RCC 7860 (cell line): Measurements from ENCODE around the gene LTO1.
A peak's percentile ranks its signal among the peaks of the same experiment; 100 is the strongest.

Experiments
- DNase-seq: peaks from one replicate; pipeline ENCODE4 v3.0.0-alpha.2; 2015; ENCODE audit warnings: low spot score
- FAIRE-seq: peaks from 2 replicates; lab custom pipeline; 2012; peaks lifted over from hg19 to GRCh38; lab: Jason Lieb, UNC

The LTO1 gene, protein sequence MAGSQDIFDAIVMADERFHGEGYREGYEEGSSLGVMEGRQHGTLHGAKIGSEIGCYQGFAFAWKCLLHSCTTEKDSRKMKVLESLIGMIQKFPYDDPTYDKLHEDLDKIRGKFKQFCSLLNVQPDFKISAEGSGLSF

DNA sequence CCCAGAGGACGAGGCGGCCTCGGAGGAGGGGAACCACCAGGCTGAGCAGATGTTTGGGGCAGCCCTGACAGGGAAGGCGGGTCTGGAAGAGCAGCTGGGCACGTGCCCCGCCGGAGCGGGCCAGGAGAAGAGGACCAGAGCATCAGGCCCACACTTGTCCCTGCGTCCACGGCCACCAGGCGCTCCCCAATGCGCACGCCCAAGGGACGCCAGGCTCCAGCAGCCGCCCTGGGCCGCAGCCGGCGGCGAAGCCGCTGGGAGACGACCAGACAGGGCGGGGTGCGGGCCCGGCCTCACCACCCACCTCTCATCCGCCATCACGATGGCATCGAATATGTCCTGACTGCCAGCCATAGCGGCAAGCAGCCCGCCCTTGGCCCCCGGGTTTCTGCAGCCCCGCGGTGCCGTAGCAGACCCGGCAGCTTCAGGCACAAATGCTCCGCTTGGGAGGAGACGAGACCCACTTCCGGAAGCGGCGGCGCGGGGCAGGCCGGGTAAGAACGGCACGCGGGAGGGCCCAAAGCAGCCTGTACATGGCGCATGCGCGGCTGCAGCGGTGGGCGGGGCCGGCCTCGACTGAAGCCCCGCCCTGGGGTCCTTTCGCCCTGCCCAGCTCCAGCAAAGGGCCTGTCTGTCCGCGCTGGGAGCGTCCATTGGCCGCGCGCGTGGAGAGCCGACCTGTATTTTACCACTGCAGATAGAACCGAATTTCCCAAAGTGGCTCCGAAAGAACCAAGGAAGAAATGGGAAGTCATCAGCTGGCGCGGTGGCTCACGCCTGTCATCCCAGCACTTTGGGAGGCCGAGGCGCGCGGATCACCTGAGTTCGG lies at the start of gene LTO1:
Gene LTO1 (minus strand): TSS at position 468 of the 829 bp plus-strand sequence. CDS start 114 bp downstream, at position 354.
- FAIRE-seq (no peak), DNase-seq (peak; percentile 84)

DNA sequence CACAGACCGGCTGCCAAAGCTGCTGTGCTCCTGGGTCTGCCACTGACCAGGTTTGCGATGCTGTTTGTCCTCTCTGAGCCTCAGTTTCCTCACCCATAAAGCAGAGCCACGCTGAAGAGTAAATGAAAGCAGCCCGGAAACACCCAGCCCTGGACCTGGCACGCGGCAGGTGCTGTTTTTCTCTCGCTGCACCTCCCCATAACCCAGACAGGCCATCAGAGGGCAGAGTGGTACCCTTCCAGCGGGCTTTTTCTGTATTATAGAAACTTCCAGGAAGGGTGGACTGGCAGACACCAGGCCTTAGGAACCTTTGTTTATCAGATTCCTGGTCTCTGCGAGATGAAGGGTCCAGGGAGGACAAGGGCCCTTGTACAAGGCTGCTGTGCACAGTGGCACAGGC lies 46.6 kb upstream of the LTO1 start:
- DNase-seq = no peak
- FAIRE-seq = no peak

DNA sequence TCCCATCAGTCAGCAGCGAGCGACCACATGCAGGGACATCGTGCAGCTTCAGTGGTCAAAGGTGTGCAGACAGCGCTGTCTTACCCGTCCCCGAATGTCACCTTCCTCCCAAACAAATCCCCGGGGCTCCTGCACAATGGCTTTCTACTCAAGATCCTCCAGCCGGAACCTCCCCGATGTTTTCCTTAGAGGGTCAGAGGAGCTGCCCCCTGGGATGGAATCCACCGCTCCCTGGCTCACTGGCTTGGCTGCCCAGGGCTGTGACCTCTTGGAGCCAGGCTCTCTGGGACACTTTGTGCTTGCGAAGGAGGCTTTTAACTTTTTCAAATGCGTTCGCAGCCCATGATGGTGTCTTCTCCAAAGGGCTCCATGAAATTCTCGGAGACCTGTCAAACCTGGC lies 46.0 kb upstream of the LTO1 start:
- DNase-seq = no peak
- no peak for FAIRE-seq

DNA sequence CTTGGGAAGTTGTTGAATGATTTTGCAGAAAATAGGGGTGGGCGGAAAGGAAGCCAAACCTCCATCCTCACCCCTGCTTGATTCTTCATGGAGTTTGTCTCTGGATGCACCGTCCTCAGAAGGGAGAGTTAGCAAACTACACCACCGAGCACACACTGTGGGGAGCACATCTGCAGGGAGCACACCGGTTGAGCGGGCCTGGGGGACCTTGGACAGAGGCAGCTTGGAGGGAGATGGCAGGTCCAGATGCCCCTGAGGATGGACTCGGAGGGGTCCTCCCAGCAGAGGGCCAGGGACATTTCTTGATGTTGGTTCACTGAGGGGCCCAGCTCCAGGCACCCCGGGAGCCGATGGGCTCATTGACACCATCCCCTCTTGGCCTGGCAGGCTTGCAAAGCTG lies 43.8 kb upstream of the LTO1 start:
- FAIRE-seq (no peak), DNase-seq (no peak)

DNA sequence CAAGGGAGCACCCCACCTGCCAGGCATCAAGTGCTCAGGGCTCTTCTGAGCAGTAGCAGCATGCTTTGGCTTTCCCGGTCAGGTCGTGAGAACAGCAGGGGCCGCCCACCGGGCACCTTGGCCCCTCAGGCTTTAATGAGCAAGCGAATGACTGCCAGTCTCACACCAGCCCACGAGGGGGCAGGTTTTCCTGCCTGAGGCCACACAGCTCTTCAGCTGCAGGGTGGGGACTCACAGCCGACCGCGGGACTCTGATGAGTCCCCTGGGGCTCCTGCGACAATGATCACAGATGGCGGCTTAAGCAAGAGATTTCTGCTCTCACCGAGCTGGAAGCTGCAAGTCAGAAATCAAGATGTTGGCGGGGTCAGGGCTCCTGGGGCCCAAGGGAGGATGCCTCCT lies 43.0 kb upstream of the LTO1 start:
- DNase-seq (peak; percentile 16), FAIRE-seq (no peak)

DNA sequence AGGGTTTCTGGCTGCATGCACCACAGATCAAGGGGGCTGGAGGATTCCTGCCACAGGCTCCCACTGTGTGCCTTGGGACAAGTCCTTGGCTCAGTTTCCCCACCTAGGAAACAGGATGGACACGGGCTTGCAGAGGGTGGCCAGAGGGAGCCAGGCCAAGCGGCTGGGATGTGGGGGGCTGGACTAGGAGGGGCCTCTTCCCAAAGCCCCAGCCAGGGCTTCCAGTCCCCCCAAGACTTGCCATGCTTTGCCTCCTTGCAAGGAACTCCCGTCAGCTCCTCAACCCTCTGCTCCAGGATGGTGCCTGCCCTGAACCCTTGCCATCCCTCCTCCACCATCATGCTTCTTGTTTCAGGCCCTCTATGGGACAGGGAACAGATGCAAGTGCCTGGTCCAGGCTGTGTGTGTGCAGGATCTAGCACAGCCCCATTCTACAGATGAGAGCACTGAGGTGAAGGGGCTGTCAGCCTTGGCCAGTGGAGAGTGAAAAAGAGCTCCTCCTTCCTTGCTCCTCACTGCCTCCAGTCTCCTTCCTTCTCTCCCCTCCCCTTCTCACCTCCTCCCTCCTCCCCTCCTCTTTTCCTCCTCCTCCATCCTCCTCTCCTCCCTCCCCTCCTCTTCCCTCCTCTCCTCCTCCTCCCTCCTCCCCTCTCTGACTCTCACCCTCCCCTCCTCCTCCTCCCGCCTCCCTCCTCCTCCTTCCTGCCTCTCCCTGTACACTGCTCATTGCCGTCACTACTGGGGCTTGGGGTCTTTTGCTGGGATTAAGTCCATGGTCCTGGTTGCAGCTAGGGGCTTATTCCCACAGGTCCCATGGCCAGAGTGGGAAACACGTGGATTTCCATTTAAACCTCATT lies 42.0 kb upstream of the LTO1 start:
- no peak for DNase-seq
- FAIRE-seq = no peak

DNA sequence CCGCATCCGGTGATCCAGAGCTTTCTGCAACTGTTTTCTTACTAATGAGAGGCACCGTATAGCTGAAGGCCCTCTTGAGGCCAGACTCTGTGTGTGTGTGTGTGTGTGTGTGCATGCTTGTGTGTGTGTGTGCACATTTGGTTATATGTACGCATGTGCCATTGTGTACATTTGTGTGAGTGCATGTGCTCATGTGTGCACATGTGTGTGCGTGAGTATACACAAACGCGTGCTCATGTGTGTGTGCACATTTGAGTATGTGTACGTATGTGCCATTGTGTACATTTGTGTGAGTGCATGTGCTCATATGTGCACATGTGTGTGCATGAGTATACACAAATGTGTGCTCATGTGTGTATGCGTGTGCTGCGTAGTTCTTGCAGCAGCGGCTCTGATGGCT lies 40.9 kb upstream of the LTO1 start:
- DNase-seq (no peak), FAIRE-seq (no peak)

DNA sequence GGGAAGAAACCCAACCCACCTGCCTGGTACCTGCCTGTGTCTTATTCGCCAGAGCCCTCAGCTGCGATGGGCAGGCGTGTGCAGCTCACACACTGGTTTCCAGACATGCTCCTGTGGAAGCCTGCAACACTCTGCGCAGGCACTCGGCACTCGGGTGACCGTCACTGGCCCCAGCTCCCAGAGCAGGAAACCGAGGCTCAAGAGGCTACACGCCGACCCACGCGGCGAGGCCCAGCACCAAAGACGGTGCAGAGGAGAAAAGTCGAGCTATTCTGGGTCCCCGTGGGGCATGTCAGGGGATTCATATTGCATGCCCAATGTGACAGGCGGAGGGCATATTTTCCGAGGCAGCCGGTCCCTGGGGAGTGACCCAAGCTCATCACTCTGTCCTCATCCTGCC lies 40.3 kb upstream of the LTO1 start:
- DNase-seq (no peak), FAIRE-seq (no peak)

DNA sequence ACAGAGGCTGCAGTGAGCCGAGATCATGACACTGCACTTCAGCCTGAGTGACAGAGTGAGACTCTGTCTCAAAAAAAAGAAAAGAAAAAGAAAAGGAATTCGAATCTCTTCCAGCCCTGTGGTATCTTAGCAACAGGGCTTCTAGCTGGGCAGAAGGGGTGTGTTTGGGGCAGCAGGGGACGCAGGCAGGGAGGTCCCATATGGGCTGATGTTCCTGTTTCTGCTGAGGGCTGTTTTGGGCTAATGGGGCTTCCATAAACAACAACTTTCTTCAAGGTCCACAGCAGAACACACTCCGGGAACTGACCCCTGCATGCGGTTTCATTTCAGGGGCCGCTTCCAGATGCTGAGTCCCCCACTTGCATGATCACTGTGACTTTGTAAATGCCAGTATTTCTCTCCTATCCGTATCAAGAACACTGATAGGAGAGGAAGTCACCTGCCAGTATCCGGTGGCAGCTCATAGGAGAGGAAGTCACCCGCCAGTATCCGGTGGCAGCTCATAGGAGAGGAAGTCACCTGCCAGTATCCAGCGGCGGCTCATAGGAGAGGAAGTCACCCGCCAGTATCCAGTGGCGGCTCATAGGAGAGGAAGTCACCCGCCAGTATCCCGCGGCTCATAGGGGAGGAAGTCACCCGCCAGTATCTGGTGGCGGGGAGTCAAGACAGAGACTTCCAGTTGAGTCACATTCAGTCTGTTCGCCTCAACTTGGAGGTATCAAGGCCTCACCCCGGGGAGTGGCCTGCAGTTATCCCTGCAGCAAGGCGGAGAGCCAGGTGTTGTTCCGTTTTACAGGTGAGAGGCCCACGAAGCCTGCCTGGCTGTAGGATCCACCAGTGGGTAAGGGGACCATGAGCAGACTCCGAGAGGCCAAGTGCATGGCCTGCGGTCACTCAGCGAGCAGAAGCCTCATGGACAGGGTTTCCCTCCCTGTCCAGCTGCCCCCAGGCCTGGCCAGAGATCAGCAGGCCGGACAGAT lies 37.0 kb upstream of the LTO1 start:
- DNase-seq = no peak
- no peak for FAIRE-seq

DNA sequence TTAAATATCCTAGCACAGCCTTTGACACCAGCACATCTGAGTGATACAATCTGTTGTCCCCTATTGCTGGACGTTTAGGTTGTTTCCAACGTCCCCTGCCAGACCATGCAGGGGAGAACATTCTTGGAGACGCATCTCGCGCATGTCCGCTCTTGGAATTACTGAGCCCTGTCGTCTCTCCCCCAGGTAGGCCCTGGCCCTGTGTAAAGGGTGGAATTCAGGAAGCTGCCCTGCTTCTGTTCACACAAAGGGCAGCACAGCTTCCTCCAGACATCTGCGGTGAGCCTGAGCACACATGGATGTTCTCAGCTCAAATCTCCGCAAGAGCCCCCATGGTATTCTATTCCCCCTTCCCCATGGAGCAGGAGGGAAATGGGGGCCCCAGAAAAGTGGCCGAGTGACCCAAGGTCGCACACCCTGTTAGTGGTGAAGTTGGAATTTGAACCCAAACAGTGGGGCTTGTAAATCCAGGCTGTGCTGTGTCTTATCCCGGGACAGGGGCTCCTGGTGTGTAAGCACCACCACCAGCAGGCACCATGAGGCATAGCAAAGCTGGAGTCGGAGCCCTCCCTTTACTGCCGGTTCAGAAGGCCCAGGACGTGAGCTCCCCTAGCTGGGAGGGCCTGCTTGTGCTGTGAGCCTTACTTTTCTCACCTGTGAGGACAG lies 33.7 kb upstream of the LTO1 start:
- DNase-seq (no peak), FAIRE-seq (no peak)

DNA sequence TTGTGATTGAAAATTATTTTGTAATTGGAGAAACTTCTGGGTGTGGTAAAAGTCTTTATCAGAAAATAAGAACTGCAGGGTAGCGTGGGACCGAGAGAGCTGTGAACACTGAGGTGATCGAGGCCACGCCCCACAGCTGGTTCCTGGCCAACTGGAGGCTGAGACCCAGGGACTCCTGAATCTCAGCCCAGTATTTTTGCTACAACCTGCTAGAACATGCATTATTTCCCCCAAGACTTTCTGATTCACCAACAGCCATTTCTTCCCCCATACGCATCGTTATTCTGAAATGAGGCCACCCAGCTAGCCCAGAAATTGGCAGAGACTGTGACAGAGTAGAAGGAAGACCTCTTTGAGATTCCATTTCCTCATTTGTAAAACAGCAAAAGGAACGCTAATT lies 32.0 kb upstream of the LTO1 start:
- FAIRE-seq (no peak), DNase-seq (no peak)

DNA sequence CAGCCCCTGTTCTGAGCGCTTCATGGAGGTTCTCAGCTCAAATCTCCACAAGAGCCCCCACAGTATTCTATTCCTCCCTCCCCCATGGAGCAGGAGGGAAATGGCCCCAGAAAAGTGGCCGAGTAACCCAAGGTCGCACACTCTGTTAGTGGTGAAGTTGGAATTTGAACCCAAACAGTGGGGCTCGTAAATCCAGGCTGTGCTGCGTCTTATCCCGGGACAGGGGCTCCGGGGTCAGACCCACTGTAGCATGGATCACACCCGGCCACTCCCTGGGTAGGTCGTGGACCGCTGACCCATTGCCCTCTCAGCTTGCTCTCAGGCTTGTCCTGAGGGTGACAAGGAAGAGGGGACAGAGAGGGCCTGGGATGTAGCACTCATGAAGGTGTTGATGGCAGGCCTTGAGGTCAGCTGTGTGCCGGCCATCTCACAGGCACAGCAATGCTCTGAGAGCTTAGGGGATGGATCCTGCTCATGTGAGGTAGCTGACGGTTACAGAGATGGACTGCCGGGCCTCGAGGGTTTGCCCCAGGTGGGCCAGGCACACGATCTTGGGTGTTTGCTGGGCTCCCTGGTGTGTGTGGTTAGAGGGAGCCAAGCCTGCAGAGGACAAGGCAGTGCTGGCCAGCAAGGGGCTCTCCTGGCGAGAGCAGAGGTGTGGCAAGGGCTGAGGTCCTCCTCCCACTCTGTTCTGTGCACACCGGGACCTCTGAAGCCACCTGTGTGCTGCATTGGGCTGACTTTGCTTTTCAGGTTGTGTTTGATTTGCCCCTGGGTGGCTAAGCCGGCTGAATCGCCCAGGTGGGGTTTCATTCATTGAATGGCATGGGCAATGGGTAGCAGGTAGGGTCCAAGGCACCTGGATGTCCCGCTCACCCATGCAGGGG lies 31.0 kb upstream of the LTO1 start:
- FAIRE-seq (no peak), DNase-seq (no peak)

DNA sequence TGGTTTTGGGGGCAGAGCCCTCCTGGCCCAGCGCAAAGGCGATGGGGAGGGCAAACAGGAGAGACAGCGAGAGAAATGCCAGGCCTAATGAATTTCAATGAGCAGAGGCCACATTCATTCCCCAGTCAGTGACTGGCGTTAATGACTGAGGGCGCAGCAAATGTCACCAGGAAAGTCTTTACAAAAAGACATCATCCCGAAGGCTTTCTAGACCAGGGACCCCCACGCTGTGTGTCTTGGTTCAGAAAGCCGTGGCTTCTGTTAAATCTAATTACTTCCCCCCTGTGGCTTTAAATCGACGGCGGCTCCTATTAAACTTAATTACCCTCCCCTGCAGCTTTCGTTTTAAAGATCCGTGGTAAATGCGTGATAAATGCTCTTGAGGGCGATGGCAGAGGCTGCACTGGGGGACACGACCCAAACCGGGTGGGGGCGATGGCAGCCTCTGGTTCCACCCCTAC lies 30.2 kb upstream of the LTO1 start:
- no peak for FAIRE-seq
- DNase-seq = no peak

DNA sequence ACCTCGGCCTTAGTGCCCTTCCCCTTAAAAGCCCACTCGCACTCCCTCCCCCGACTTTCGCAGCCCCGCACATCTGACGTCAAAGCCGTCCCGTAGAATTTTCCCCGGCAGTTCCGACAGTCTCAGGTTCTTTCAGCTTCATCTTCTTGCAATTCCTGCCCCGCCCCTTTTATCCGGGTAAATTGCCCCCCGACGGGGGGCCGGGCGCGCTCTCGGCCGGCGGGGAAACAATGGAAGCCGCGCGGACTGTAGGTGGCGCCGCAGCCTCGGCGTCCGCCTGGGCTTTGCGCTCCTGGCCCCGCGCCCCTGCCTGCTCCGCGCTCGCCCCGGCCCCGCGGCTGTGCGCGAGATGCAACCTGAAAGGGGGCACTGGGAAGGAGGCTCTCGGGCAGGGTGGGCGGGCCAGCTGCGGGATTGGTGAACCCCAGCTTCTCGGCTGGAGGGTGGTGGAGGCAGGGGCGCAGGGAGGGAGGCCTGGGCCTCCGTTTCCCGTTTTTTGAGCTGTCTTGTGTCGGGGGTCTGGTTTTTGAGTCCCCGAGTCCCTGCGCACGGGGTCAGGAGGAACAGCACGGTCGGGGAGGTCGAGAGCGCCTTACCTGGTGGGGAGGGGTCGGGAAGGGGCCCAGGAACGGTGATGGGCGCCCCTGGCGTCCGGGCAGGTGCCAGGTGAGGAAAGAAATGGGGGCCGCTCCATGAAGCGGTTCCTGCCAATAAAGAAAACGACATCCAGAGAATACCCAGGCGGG lies 29.5 kb upstream of the LTO1 start:
- no peak for FAIRE-seq

DNA sequence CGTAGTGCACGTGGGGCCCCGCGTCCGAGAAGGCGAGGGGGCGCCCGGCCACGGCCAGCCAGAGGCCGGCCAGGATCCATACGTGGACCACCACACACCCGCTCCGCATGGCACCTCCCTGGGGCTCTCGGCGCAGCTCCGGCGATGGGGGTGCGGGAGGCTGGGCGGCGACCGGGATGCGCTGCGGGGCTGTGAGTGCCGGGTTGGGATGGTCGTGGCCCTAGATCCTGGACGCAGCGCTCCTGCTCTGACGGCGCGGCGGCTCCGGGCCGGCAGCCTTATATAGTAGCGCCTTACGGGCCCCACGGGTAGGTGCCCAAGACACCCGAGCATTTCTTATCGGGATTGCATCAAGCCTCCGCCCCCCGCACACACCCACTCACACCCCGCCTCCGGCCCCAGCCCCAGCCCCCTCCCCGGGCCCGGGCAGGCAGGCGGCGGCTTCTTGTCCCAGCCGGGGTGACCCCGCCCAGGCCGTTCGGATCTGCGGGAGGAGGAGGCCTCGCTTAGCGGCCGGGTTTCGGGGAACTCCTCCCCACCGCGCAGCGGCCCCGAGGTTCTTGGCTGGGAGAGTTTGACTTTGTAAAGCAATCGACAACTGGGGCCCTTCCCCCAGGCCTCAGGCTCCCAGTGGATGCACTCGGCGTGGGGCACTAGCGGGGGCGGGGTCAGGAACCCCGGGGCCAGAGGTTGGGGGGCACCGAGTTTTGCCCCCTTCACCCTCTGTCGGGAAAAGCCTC lies 28.8 kb upstream of the LTO1 start, which contains the start of gene FGF19:
Gene FGF19 (minus strand): TSS at position 255 of the 740 bp plus-strand sequence. CDS start 146 bp downstream, at position 109.
- no peak for DNase-seq
- FAIRE-seq = no peak

More for the DNA sequence above, 29.5 kb upstream of the LTO1 start:
- DNase-seq = no peak

DNA sequence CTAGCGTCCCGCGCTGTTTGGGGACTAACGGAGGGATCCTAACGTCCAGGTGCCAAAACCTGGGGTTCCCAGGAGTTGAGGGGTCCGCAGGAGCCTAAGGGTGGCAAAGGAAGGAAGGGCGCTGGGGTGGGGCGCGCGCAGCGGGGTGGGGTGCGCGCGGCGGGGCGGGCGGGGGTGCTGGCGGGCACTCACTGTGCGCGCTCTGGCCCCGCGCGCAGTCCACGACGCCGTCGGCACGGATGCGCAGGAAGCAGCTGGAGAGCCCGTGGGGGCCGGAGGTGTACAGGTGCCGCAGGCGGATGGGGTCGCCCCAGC lies 28.3 kb upstream of the LTO1 start:
- FAIRE-seq = no peak

DNA sequence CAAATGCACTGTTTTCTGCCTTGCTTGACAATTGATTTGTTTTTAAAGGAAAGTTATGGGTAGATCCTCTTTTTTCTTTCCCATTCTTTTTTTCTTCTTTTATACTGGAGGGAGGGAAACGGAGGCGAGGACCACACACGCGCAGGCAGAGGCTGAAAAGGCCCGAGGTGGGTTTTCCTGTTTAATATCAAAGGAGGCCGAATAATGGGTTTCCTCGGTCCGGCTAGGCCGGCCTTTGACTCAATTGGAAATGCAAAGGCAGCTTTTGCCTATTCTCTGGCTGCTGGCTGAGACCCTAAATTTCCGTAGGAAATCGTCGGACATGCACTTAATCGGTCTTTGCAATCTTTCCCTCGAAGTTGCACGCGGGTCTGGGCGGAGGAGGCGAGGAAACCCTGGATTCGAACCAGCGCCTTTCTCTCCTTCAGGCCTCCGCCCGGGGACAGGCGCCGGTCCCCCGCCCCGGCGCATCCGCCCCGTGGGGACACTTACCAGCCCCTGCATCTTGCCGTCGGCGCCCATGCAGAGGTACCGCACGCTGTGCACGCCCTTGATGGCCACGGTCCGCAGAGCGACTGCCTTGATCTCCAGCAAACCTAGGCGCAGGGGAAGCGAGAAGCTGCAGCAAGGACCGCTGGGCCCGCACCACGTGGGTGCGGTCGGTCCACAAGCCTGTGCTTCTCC lies 27.8 kb upstream of the LTO1 start:
- no peak for DNase-seq
- FAIRE-seq = no peak

More for the DNA sequence above, 28.3 kb upstream of the LTO1 start:
- DNase-seq = no peak
